ENCODE measurements around the gene SPON1.

GRCh38 chr11:14112721-14113120, 150.2 kb downstream of the SPON1 start:
- TF ChIP-seq CTCF (IDR thresholded peaks at IDR 0.05) (no peak), EZH2 (IDR thresholded peaks at IDR 0.05; ENCODE audit: borderline replicate concordance, insufficient read depth, low read depth, low read length, poor library complexity, severe bottlenecking) (no peak)

Measured in B cell (primary cell).